ENCODE data around the gene CD33.

Gene CD33

GRCh38 chr19:51183629-51184028, 41.3 kb upstream of the CD33 start:
- Histone ChIP-seq H3K36me3 (ENCODE audit: control insufficient read depth, low read length) (no peaks in the 10 kb centered on the region), H3K4me2 (ENCODE audit: low read length) (no peak overlapping the region), H3K79me2 (ENCODE audit: control insufficient read depth, low read length) (no peaks in the 10 kb centered on the region), H3F3A (ENCODE audit: control insufficient read depth, insufficient read depth) (no peaks in the 10 kb centered on the region), H3K4me3 (ENCODE audit: low read length) (no peak overlapping the region), H3K27me3 (ENCODE audit: control insufficient read depth, low read length) (no peaks in the 10 kb centered on the region), H3K4me1 (ENCODE audit: control insufficient read depth, low read length) (0 out of 2 replicates have a peak, but pooled peaks cover 2% of the 10 kb centered on the region), H3K9me2 (replicated peaks; ENCODE audit: control insufficient read depth, low read length) (no peaks in the 10 kb centered on the region), H4K20me1 (ENCODE audit: control insufficient read depth, insufficient read depth, low read depth, low read length) (no peaks in the 10 kb centered on the region), H3K9me3 (ENCODE audit: control insufficient read depth, insufficient read depth, low read length) (no peaks in the 10 kb centered on the region), H3K27ac (ENCODE audit: low read depth, low read length) (no peak overlapping the region)
- TF ChIP-seq EZH2phosphoT487 (IDR thresholded peaks at IDR 0.05; ENCODE audit: borderline replicate concordance, low read length) = no peak
- TF ChIP-seq, protein P1, sequence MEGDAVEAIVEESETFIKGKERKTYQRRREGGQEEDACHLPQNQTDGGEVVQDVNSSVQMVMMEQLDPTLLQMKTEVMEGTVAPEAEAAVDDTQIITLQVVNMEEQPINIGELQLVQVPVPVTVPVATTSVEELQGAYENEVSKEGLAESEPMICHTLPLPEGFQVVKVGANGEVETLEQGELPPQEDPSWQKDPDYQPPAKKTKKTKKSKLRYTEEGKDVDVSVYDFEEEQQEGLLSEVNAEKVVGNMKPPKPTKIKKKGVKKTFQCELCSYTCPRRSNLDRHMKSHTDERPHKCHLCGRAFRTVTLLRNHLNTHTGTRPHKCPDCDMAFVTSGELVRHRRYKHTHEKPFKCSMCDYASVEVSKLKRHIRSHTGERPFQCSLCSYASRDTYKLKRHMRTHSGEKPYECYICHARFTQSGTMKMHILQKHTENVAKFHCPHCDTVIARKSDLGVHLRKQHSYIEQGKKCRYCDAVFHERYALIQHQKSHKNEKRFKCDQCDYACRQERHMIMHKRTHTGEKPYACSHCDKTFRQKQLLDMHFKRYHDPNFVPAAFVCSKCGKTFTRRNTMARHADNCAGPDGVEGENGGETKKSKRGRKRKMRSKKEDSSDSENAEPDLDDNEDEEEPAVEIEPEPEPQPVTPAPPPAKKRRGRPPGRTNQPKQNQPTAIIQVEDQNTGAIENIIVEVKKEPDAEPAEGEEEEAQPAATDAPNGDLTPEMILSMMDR (IDR thresholded peaks at IDR 0.05; ENCODE audit: low read depth, low read length, poor library complexity, severe bottlenecking) = no peak

DNA sequence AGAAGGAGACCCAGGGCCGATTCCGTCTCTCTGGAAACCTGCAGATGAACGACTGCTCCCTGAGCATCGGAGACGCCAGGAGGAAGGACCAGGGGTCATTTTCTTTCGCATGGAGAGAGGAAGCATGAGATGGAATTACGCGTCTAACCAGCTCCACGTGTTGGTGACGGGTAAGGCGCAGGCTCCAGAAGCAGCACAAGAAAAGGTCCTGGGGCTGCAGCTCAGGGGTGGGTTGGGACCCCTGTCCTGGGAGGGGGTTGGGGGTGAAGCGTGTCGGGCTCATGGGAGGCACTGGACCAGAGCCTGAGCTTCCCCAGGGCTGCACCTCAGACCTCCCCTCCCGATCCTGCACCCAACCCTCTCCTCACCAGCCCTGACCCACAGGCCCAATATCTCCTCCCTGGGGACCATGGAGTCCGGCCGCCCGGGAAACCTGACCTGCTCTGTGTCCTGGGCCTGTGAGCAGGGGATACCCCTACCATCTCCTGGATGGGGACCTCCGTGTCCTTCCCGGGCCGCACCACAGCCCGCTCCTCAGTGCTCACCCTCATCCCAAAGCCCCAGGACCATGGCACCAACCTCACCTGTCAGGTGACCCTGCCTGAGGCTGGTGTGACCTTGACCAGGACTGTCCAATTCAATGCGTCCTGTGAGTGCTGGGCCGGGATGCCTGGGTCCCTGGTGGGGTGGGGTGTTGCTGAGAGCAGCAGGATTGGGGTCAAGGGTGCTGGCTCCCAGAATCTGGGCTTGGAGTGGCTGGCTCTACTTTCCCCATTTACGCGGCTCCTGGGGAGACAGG, 39.6 kb upstream of the CD33 start:
- H3K9me2 ChIP-seq (replicated peaks; ENCODE audit: control insufficient read depth, low read length) = no peaks in the 10 kb centered on the region
- H3F3A ChIP-seq (ENCODE audit: control insufficient read depth, insufficient read depth) = no peaks in the 10 kb centered on the region
- no peak overlapping the region for H3K27ac ChIP-seq (ENCODE audit: low read depth, low read length)
- H3K4me3 ChIP-seq (ENCODE audit: low read length) = no peak overlapping the region
- H3K4me2 ChIP-seq (ENCODE audit: low read length) = no peak overlapping the region
- 0 out of 2 replicates have a peak, but pooled peaks cover 2% of the 10 kb centered on the region for H3K4me1 ChIP-seq (ENCODE audit: control insufficient read depth, low read length)
- no peaks in the 10 kb centered on the region for H3K79me2 ChIP-seq (ENCODE audit: control insufficient read depth, low read length)
- TF ChIP-seq, protein P1 (IDR thresholded peaks at IDR 0.05; ENCODE audit: low read depth, low read length, poor library complexity, severe bottlenecking) = no peak
- TF ChIP-seq EZH2phosphoT487 (IDR thresholded peaks at IDR 0.05; ENCODE audit: borderline replicate concordance, low read length) = no peak
- no peaks in the 10 kb centered on the region for H3K36me3 ChIP-seq (ENCODE audit: control insufficient read depth, low read length)
- H4K20me1 ChIP-seq (ENCODE audit: control insufficient read depth, insufficient read depth, low read depth, low read length) = no peaks in the 10 kb centered on the region
- H3K27me3 ChIP-seq (ENCODE audit: control insufficient read depth, low read length) = no peaks in the 10 kb centered on the region
- H3K9me3 ChIP-seq (ENCODE audit: control insufficient read depth, insufficient read depth, low read length) = no peaks in the 10 kb centered on the region

- Histone ChIP-seq H3K9me2 (replicated peaks; ENCODE audit: control insufficient read depth, low read length) (no peaks in the 10 kb centered on the region), H3K4me1 (ENCODE audit: control insufficient read depth, low read length) (0 out of 2 replicates have a peak, but pooled peaks cover 2% of the 10 kb centered on the region), H3K27me3 (ENCODE audit: control insufficient read depth, low read length) (no peaks in the 10 kb centered on the region), H3K27ac (ENCODE audit: low read depth, low read length) (no peak overlapping the region), H3K9me3 (ENCODE audit: control insufficient read depth, insufficient read depth, low read length) (no peaks in the 10 kb centered on the region), H3K4me3 (ENCODE audit: low read length) (no peak overlapping the region), H3F3A (ENCODE audit: control insufficient read depth, insufficient read depth) (no peaks in the 10 kb centered on the region), H3K4me2 (ENCODE audit: low read length) (no peak overlapping the region), H3K36me3 (ENCODE audit: control insufficient read depth, low read length) (no peaks in the 10 kb centered on the region), H3K79me2 (ENCODE audit: control insufficient read depth, low read length) (no peaks in the 10 kb centered on the region), H4K20me1 (ENCODE audit: control insufficient read depth, insufficient read depth, low read depth, low read length) (no peaks in the 10 kb centered on the region)
- TF ChIP-seq EZH2phosphoT487 (IDR thresholded peaks at IDR 0.05; ENCODE audit: borderline replicate concordance, low read length) = no peak
- TF ChIP-seq, protein P1 (IDR thresholded peaks at IDR 0.05; ENCODE audit: low read depth, low read length, poor library complexity, severe bottlenecking) = no peak
These were observed 39.0 kb upstream of the CD33 start for GRCh38 chr19:51185868-51186215.
